GM19193 (cell line): ENCODE measurements around the gene EPHB3.

Experiments used
- POLR2A ChIP-seq: IDR thresholded peaks from 4 replicates; pipeline ENCODE4 v1.6.1; 2011; ENCODE audit not compliant: insufficient read depth, insufficient read length; ENCODE audit errors: extremely low read depth

EPHB3 gene

GRCh38 chr3:184561061-184561912 is at the start of gene EPHB3:
Gene EPHB3, plus strand, starts transcription at chr3:184561785. Its CDS starts 451 bp downstream, at chr3:184562236.
- no peak for TF ChIP-seq POLR2A

- no peak for TF ChIP-seq POLR2A
Measured at GRCh38 chr3:184512621-184513020, 49.0 kb upstream of the EPHB3 start.

GRCh38 chr3:184513276-184514170 is 48.1 kb upstream of the EPHB3 start:
- no peak for TF ChIP-seq POLR2A

GRCh38 chr3:184514171-184514490 is 47.5 kb upstream of the EPHB3 start:
- TF ChIP-seq POLR2A, result no peak

- no peak for TF ChIP-seq POLR2A
Measured at GRCh38 chr3:184523825-184524615, 37.6 kb upstream of the EPHB3 start.

- no peak for TF ChIP-seq POLR2A
Measured at GRCh38 chr3:184524981-184525336, 36.6 kb upstream of the EPHB3 start.

- no peak for TF ChIP-seq POLR2A
Measured at GRCh38 chr3:184525337-184526087, 36.1 kb upstream of the EPHB3 start.

GRCh38 chr3:184526088-184526433 is 35.5 kb upstream of the EPHB3 start:
- no peak for TF ChIP-seq POLR2A

GRCh38 chr3:184531626-184532280 is 29.8 kb upstream of the EPHB3 start:
- no peak for TF ChIP-seq POLR2A

- TF ChIP-seq POLR2A, result no peak
Measured at GRCh38 chr3:184532940-184533732, 28.4 kb upstream of the EPHB3 start.

- TF ChIP-seq POLR2A, result no peak
Measured at GRCh38 chr3:184537885-184538665, 23.5 kb upstream of the EPHB3 start.

GRCh38 chr3:184538666-184539431 is 22.7 kb upstream of the EPHB3 start:
- TF ChIP-seq POLR2A, result no peak

- no peak for TF ChIP-seq POLR2A
Measured at GRCh38 chr3:184539801-184540435, 21.7 kb upstream of the EPHB3 start.
